ENCODE measurements around the gene GEMIN4. TPM values are rescaled to one million over a fixed set of nuclear protein-coding genes. Genes with fewer than 3 reads are reported as not detected.

The GEMIN4 gene
- total and polyA plus RNA-seq, 2 of the 4 experiments (the other 2 are of a cell fraction), result 16.5 to 20.4 TPM

GRCh38 chr17:800446-801242 is 48.6 kb upstream of the GEMIN4 start:
- ChIA-PET POLR2A (ENCODE audit: unreplicated experiment) (no interaction called here), CTCF (no interaction called here)
- no peak overlapping the region for H2AK5ac ChIP-seq (ENCODE audit: low read depth, low read length)
- H4K20me1 ChIP-seq (ENCODE audit: insufficient read depth, low read length), result peaks cover 21% of the 10 kb centered on the region
- no peak overlapping the region for H4K91ac ChIP-seq (ENCODE audit: insufficient read depth, low read depth, low read length)
- H3K4ac ChIP-seq (ENCODE audit: low read depth, low read length), result no peak overlapping the region
- no peaks in the 10 kb centered on the region for H3K4me1 ChIP-seq (ENCODE audit: control insufficient read depth, insufficient read depth, low read length)
- H3K56ac ChIP-seq (ENCODE audit: extremely low read depth, insufficient read depth, low read length), result no peak overlapping the region
- H4K5ac ChIP-seq (ENCODE audit: low read depth, low read length), result no peak overlapping the region
- H3K4me3 ChIP-seq (ENCODE audit: insufficient read depth, low read depth, low read length), result no peak overlapping the region
- no peak overlapping the region for H3K14ac ChIP-seq (replicated peaks; ENCODE audit: low read depth, low read length)
- TF ChIP-seq SMC3 (IDR thresholded peaks at IDR 0.05; ENCODE audit: low read depth, low read length) (no peak), CHD1 (IDR thresholded peaks at IDR 0.05; ENCODE audit: low read depth, low read length) (no peak), RAD21 (IDR thresholded peaks at IDR 0.05; ENCODE audit: low read length) (no peak), MAZ (IDR thresholded peaks at IDR 0.05; ENCODE audit: borderline replicate concordance, low read depth, low read length) (no peak), MAFK (IDR thresholded peaks at IDR 0.05; ENCODE audit: low read depth, low read length) (no peak), CTCF (conservative IDR thresholded peaks at IDR 0.05; ENCODE audit: low read depth, low read length) (no peak), MXI1 (IDR thresholded peaks at IDR 0.05; ENCODE audit: borderline replicate concordance, low read depth, low read length) (no peak), FOS (IDR thresholded peaks at IDR 0.05; ENCODE audit: low read depth, low read length) (no peak), POLR2A (IDR thresholded peaks at IDR 0.05; ENCODE audit: low read depth, low read length) (no peak), CEBPB (IDR thresholded peaks at IDR 0.05; ENCODE audit: low read depth, low read length) (no peak), USF2 (IDR thresholded peaks at IDR 0.05; ENCODE audit: low read depth, low read length) (no peak), BHLHE40 (IDR thresholded peaks at IDR 0.05; ENCODE audit: low read depth, low read length) (no peak), ELK1 (IDR thresholded peaks at IDR 0.05; ENCODE audit: borderline replicate concordance, low read depth, low read length) (no peak), RFX5 (IDR thresholded peaks at IDR 0.05; ENCODE audit: low read depth, low read length) (no peak), NFE2L2 (IDR thresholded peaks at IDR 0.05; ENCODE audit: low read depth, low read length) (no peak), RCOR1 (IDR thresholded peaks at IDR 0.05; ENCODE audit: insufficient replicate concordance, low read length) (no peak)
- no peak overlapping the region for H3K9ac ChIP-seq (ENCODE audit: low read depth, low read length)
- 97% methylated on average over 18 of the region's 39 CpGs; no CpG with 5 or more reads in 1 of the 2 experiments for WGBS, 2 experiments (ENCODE audit: extremely low coverage in 2 of 2, insufficient read length in 1 of 2)
- H2BK20ac ChIP-seq (ENCODE audit: low read depth, low read length), result no peak overlapping the region
- dilution Hi-C loops (cut with HindIII; ENCODE audit: low sequenced_read_pairs, unreplicated experiment) (no loop called here), in situ Hi-C loops (cut with MboI; ENCODE audit: low sequenced_read_pairs) (no loop called here), intact Hi-C loops (cut with micrococcal nuclease) (no loop called here)
- peaks cover 69% of the 10 kb centered on the region for H3K36me3 ChIP-seq (ENCODE audit: control insufficient read depth, insufficient read depth, low read length)
- ATAC-seq (ENCODE audit: low read depth) (no peak), DNase-seq (no peak)
- no peak overlapping the region for H3K23ac ChIP-seq (ENCODE audit: low read depth, low read length)
- H2BK120ac ChIP-seq (ENCODE audit: low read depth, low read length), result no peak overlapping the region
- H2BK5ac ChIP-seq (ENCODE audit: low read depth, low read length, poor library complexity, severe bottlenecking), result no peak overlapping the region
- H3K9me3 ChIP-seq (ENCODE audit: control insufficient read depth, insufficient read depth, low read length), result no peaks in the 10 kb centered on the region
- H3K27me3 ChIP-seq (ENCODE audit: control insufficient read depth, insufficient read depth, low read length), result no peaks in the 10 kb centered on the region
- H2AFZ ChIP-seq (replicated peaks; ENCODE audit: low read length, poor library complexity), result no peak overlapping the region
- H3K18ac ChIP-seq (ENCODE audit: low read depth, low read length), result no peak overlapping the region
- H2BK15ac ChIP-seq (ENCODE audit: low read depth, low read length), result no peak overlapping the region
- BruUV-seq (replicated peaks), result no TSS peak
- peaks cover 2% of the 10 kb centered on the region; the same call in 1 of the 2 replicates for H3K9me1 ChIP-seq (ENCODE audit: insufficient read depth, low read length)
- H2AK9ac ChIP-seq (replicated peaks; ENCODE audit: low read depth, low read length, poor library complexity), result no peak overlapping the region
- H3K79me1 ChIP-seq (ENCODE audit: low read depth in 1 of 2, low read length in 2 of 2), result no peaks in the 10 kb centered on the region; a peak in 1 of 4 replicates
- H3K27ac ChIP-seq (ENCODE audit: insufficient read depth, low read length), result no peak overlapping the region
- no peak overlapping the region for H3K4me2 ChIP-seq (ENCODE audit: low read depth, low read length)
- H4K8ac ChIP-seq (ENCODE audit: low read depth in 2 of 2, low read length in 2 of 2), result no peak overlapping the region

Data from IMR-90 (cell line).